HFFc6 (cell line): ENCODE measurements around the gene DHRS1. TPM values are rescaled to one million over a fixed set of nuclear protein-coding genes. Genes with fewer than 3 reads are reported as not detected.

Experiments used
- DNase-seq: peaks from one replicate; pipeline ENCODE4 v3.0.0-alpha.2; 2018
- H3K27ac Mint-ChIP-seq: 2 replicates; pipeline ENCODE4 v1.8.0; 2020; ENCODE audit warnings: mild to moderate bottlenecking, mixed read lengths
- H3K27me3 Mint-ChIP-seq: 2 replicates; pipeline ENCODE4 v1.8.0; 2021; ENCODE audit warnings: mild to moderate bottlenecking, moderate library complexity, mixed read lengths; ENCODE audit not compliant: insufficient read depth
- H3K36me3 Mint-ChIP-seq: 2 replicates; pipeline ENCODE4 v1.8.0; 2021; ENCODE audit warnings: low read depth, mixed read lengths
- H3K4me1 Mint-ChIP-seq: 2 replicates; pipeline ENCODE4 v1.8.0; 2020; ENCODE audit warnings: low read depth, mixed read lengths
- H3K4me3 Mint-ChIP-seq: 2 replicates; pipeline ENCODE4 v1.8.0; 2020; ENCODE audit warnings: mild to moderate bottlenecking, moderate library complexity, mixed read lengths
- H3K9me3 Mint-ChIP-seq: 2 replicates; pipeline ENCODE4 v1.8.0; 2020; ENCODE audit warnings: mild to moderate bottlenecking, mixed read lengths
- total RNA-seq, 6 experiments: library from RNA; stranded (reverse); fragmentation: NEBNext Ultra II Directional; extraction: Animal tissue kit (Norgen Biotek cat#: 25700); gene quantifications; 2 replicates in 1 of 6; 3 replicates in 5 of 6; pipeline ENCODE4 v1.2.3, GENCODE V29; 2021
- TF ChIP-seq, protein P1 (sequence below): fragments of 200-600 bp; sonication (generic); IDR thresholded peaks from 2 replicates; pipeline ENCODE4 v1.5.0; 2021; ENCODE audit warnings: antibody characterized with exemption, mild to moderate bottlenecking

The DHRS1 gene
- total RNA-seq, 6 experiments from 2014 or later, result 32.9 to 42.2 (median 39.1) TPM

DNA sequence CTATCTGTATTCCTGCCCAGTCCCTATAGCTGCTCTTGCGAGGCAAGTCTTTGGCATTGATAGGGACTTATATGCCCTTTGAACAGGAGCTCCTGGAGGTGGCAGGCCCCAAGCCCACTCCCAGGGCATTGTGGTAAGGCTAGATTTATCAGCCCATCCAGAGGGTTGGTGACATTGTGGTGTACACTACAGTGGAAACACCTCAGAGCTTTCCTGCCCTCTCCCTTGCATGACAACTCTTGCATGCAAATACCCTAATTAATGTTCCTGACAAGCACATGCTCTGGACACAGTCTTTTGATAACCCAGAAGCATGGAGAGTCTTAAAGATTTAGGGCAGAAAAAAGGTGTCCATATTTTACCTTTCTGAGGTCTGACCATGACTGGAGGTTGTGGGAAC is 41.0 kb upstream of the DHRS1 start:
- Mint-ChIP-seq H3K9me3 (no peaks in the 10 kb centered on the region), H3K4me1 (no peaks in the 10 kb centered on the region; the same call in 1 of the 2 replicates), H3K27me3 (peaks cover 52% of the 10 kb centered on the region), H3K4me3 (no peak overlapping the region), H3K27ac (no peak overlapping the region), H3K36me3 (no peaks in the 10 kb centered on the region)
- TF ChIP-seq, protein P1, sequence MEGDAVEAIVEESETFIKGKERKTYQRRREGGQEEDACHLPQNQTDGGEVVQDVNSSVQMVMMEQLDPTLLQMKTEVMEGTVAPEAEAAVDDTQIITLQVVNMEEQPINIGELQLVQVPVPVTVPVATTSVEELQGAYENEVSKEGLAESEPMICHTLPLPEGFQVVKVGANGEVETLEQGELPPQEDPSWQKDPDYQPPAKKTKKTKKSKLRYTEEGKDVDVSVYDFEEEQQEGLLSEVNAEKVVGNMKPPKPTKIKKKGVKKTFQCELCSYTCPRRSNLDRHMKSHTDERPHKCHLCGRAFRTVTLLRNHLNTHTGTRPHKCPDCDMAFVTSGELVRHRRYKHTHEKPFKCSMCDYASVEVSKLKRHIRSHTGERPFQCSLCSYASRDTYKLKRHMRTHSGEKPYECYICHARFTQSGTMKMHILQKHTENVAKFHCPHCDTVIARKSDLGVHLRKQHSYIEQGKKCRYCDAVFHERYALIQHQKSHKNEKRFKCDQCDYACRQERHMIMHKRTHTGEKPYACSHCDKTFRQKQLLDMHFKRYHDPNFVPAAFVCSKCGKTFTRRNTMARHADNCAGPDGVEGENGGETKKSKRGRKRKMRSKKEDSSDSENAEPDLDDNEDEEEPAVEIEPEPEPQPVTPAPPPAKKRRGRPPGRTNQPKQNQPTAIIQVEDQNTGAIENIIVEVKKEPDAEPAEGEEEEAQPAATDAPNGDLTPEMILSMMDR, result no peak
- no peak for DNase-seq

DNA sequence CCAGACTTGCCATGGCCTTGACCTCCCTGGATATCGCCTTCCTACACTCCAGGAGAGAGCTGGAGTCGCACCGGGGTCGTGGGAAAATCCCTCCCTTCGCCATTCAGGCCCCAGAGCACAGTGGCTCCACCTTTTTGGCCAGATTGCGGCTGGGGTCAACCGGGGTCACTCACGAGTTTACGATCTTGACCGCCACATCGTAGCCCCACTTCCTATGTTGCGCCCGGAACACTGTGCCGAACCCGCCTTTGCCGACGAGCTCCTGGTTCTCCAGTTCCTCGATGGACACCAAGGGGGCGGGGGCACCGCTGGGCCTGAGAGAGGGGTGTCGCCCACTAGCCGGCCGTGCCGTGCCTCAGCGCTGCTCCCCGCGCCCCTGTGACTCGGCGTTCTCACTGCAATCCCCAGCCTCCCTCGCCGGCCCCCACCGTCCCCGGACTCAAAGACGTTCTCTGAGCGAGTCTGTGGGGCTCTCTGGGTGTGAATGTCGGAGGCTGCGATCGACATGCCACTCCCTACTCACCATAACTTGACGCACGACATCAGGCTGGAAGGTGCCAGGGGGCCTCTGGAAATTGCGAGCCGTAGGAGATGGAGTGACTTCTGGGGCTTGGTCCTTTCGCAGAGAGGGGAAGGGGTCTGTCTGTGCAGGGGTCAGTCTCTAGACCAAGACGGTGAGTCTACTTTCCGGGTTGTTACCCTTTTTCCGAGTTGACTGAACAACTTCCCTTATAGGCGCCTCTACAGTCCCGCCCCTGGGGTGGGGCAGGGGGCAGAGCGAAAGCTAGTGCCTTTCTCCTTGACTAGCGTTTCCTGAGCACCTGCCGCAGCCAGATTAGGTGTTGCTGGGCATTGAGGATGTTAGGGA is 39.9 kb upstream of the DHRS1 start, which contains the start of gene RIPK3:
Gene RIPK3, minus strand, starts transcription at position 708 of the 868 bp plus-strand sequence. Its CDS starts 165 bp downstream, at position 543.
- no peak within 1 kb of the TSS for H3K27ac Mint-ChIP-seq
- H3K27me3 Mint-ChIP-seq, result peaks cover 52% of the 10 kb centered on the region
- DNase-seq, result no peak
- no peak within 1 kb of the TSS for H3K4me3 Mint-ChIP-seq
- TF ChIP-seq, protein P1, result no peak
- H3K9me3 Mint-ChIP-seq, result no peaks in the 10 kb centered on the region
- peaks cover 5% of the 10 kb centered on the region; the same call in 1 of the 2 replicates for H3K4me1 Mint-ChIP-seq
- H3K36me3 Mint-ChIP-seq, result no peaks in the 10 kb centered on the region

DNA sequence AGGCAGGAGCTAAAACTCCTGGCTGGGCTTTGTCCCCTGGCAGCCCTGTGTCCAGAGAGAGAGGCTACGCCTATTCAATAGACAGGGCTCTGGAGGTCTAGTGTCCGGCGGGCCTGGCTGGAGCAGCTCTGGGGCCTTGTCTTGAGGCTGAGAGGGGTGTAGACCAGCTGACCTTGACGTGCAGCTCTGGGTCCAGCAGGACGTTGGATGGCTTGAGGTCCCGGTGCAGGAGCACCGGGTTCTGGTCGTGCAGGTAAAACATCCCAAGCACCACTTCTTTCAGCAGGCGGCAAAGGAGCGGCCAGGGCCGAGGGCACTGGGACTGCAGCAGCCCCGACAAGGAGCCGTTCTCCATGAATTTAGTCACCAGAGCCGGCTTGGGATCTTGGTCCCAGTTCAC is 39.3 kb upstream of the DHRS1 start:
- Mint-ChIP-seq H3K36me3 (no peaks in the 10 kb centered on the region), H3K4me3 (no peak overlapping the region), H3K4me1 (peaks cover 11% of the 10 kb centered on the region; the same call in 1 of the 2 replicates), H3K27me3 (peaks cover 55% of the 10 kb centered on the region), H3K9me3 (no peaks in the 10 kb centered on the region), H3K27ac (no peak overlapping the region)
- no peak for DNase-seq
- TF ChIP-seq, protein P1, result no peak

DNA sequence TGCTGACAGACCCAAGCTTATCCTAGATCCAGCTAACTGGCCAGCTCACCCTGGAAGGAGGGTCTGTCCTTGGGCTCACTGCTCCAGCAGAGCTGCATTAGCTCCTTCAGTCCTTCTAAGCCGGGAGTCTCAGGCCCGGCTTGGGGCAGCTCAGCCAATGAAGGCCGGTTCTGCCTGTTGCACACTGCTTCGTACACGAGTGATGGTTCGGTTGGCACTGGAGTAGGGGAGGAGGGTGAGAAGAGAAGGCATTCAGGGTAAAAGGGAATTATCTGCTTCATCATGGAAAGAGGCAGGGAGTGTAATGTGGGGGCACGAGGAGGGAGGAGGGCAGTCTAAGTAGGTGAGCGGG is 38.2 kb upstream of the DHRS1 start:
- DNase-seq, result no peak
- no peaks in the 10 kb centered on the region for H3K36me3 Mint-ChIP-seq
- TF ChIP-seq, protein P1, result no peak
- H3K27ac Mint-ChIP-seq, result no peak overlapping the region
- H3K9me3 Mint-ChIP-seq, result no peaks in the 10 kb centered on the region
- H3K27me3 Mint-ChIP-seq, result peaks cover 55% of the 10 kb centered on the region
- peaks cover 11% of the 10 kb centered on the region; the same call in 1 of the 2 replicates for H3K4me1 Mint-ChIP-seq
- no peak overlapping the region for H3K4me3 Mint-ChIP-seq

DNA sequence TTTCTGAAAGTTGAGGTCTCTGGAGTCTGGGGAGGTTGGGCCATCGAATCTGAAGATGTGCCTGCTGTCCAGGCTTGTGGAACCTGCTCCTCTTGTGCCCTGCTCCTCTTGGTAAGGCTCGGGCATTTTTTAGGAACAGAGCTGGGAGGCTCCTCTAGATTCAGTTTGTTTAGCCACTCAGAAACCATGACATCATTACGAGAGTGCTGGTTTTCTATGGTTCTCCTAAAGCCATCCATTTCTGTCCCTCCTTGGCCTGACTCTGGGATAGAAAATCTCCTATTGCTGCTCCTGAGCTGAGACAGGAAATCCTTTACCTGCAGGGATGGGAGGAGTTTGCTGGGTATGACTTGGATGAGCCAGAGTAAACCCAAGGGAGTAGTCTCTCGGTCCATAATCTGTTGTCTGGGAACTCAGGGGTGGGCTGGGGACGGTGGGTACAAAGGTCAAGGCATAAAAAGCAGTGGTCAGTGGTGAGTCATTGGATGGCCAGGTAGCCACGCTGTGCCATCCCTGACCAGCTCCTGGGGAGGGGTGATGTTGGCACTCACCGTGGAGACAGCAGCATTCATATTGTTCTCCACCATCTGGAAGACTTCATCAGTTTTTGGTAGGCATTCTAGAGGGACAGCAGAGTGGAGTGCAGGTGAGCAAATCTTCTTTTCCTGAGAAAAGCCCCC is 37.7 kb upstream of the DHRS1 start:
- Mint-ChIP-seq H3K27ac (no peak overlapping the region), H3K4me3 (no peak overlapping the region), H3K27me3 (peaks cover 55% of the 10 kb centered on the region), H3K4me1 (peaks cover 13% of the 10 kb centered on the region), H3K36me3 (no peaks in the 10 kb centered on the region), H3K9me3 (no peaks in the 10 kb centered on the region)
- no peak for DNase-seq
- TF ChIP-seq, protein P1, result no peak
